ENCODE data around the gene TCF12.

The TCF12 gene

GRCh38 chr15:57321973-57322601, 403.6 kb downstream of the TCF12 start:
- DNase-seq (ENCODE audit: low read depth), result no peak

GRCh38 chr15:57322602-57323250, 404.3 kb downstream of the TCF12 start:
- DNase-seq (ENCODE audit: low read depth), result no peak

GRCh38 chr15:57323299-57323805, 404.9 kb downstream of the TCF12 start:
- DNase-seq (ENCODE audit: low read depth), result no peak

GRCh38 chr15:57323806-57324589, 405.6 kb downstream of the TCF12 start:
- no peak for DNase-seq (ENCODE audit: low read depth)

GRCh38 chr15:57324590-57324890, 406.1 kb downstream of the TCF12 start:
- no peak for DNase-seq (ENCODE audit: low read depth)

GRCh38 chr15:57324944-57325679, 406.7 kb downstream of the TCF12 start:
- DNase-seq (ENCODE audit: low read depth), result no peak

GRCh38 chr15:57326196-57326595, 407.8 kb downstream of the TCF12 start:
- DNase-seq (ENCODE audit: low read depth), result no peak

GRCh38 chr15:57327985-57328471, 409.6 kb downstream of the TCF12 start:
- no peak for DNase-seq (ENCODE audit: low read depth)

GRCh38 chr15:57328479-57328878, 410.0 kb downstream of the TCF12 start:
- DNase-seq (ENCODE audit: low read depth), result no peak

- DNase-seq (ENCODE audit: low read depth), result no peak
These were observed 410.5 kb downstream of the TCF12 start for GRCh38 chr15:57328897-57329296.

GRCh38 chr15:57329582-57330367, 411.3 kb downstream of the TCF12 start:
- DNase-seq (ENCODE audit: low read depth), result no peak

- no peak for DNase-seq (ENCODE audit: low read depth)
These were observed 412.3 kb downstream of the TCF12 start for GRCh38 chr15:57330619-57331340.

- no peak for DNase-seq (ENCODE audit: low read depth)
These were observed 413.9 kb downstream of the TCF12 start for GRCh38 chr15:57332326-57332725.

GRCh38 chr15:57333487-57333886, 415.0 kb downstream of the TCF12 start:
- DNase-seq (ENCODE audit: low read depth), result no peak

- DNase-seq (ENCODE audit: low read depth), result no peak
These were observed 415.8 kb downstream of the TCF12 start for GRCh38 chr15:57334257-57334656.

- DNase-seq (ENCODE audit: low read depth), result no peak
These were observed 416.9 kb downstream of the TCF12 start for GRCh38 chr15:57335293-57335715.

GRCh38 chr15:57335719-57336118, 417.3 kb downstream of the TCF12 start:
- no peak for DNase-seq (ENCODE audit: low read depth)

GRCh38 chr15:57337868-57338411, 419.5 kb downstream of the TCF12 start:
- DNase-seq (ENCODE audit: low read depth), result no peak

GRCh38 chr15:57339321-57339720, 420.9 kb downstream of the TCF12 start:
- DNase-seq (ENCODE audit: low read depth), result no peak

Data from stimulated activated CD8-positive, alpha-beta memory T cell treated with anti-CD3 and anti-CD28 coated beads, Interleukin-15, amount 100 ng/mL, for 24 hours (primary cell).